H1 (cell line): ENCODE data around the gene MICALL1. TPM values are rescaled to one million over a fixed set of nuclear protein-coding genes. Genes with fewer than 3 reads are reported as not detected.

Source experiments
- CTCF ChIA-PET: fragments of 300-600 bp; sonication (Branson Sonifier 250); formaldehyde crosslinking; loops from one replicate; lab custom pipeline; 2021; ENCODE audit not compliant: partially characterized antibody; lab: Charles Lee
- POLR2A ChIA-PET: fragments of 300-600 bp; sonication (Branson Sonifier 250); formaldehyde crosslinking; loops from one replicate; lab custom pipeline; 2021; ENCODE audit warnings: inconsistent platforms; ENCODE audit not compliant: partially characterized antibody; lab: Charles Lee
- DNase-seq, 2 experiments: peaks; one replicate each; pipeline versions ENCODE4 v3.0.0 to v3.0.0-alpha.2; 2010 to 2022; ENCODE audit warnings: low spot score in 2 of 2, low read depth in 1 of 2, mixed read lengths in 1 of 2
- FAIRE-seq: peaks from 2 replicates; lab custom pipeline; 2011; peaks lifted over from hg19 to GRCh38; lab: Jason Lieb, UNC
- H2AFZ ChIP-seq: 2 replicates; pipeline ENCODE4 v1.8.1; 2012; ENCODE audit warnings: low read length, inconsistent platforms
- H2AK5ac ChIP-seq: 2 replicates; pipeline ENCODE4 v1.6.1; 2013; ENCODE audit warnings: low read depth, low read length
- H2BK120ac ChIP-seq: replicated peaks from 2 replicates; pipeline ENCODE3; 2013; ENCODE audit warnings: low read depth, low read length, inconsistent platforms
- H2BK12ac ChIP-seq: 2 replicates; pipeline ENCODE4 v1.6.1; 2013; ENCODE audit warnings: low read depth, low read length
- H2BK15ac ChIP-seq: 2 replicates; pipeline ENCODE4 v1.6.1; 2013; ENCODE audit warnings: low read length
- H2BK20ac ChIP-seq: 2 replicates; pipeline ENCODE4 v1.6.1; 2013; ENCODE audit warnings: low read length
- H2BK5ac ChIP-seq: 2 replicates; pipeline ENCODE4 v1.6.1; 2013; ENCODE audit warnings: low read depth, low read length
- H3K14ac ChIP-seq: 2 replicates; pipeline ENCODE4 v1.6.1; 2013; ENCODE audit warnings: inconsistent platforms; ENCODE audit not compliant: insufficient read length
- H3K18ac ChIP-seq: 2 replicates; pipeline ENCODE4 v1.6.1; 2013; ENCODE audit warnings: low read length; ENCODE audit errors: extremely low read depth
- H3K23ac ChIP-seq: 2 replicates; pipeline ENCODE4 v1.6.1; 2013; ENCODE audit warnings: inconsistent platforms; ENCODE audit not compliant: insufficient read length
- H3K23me2 ChIP-seq: 2 replicates; pipeline ENCODE4 v1.6.1; 2013; ENCODE audit warnings: low read depth, low read length
- H3K27ac ChIP-seq: 2 replicates; pipeline ENCODE4 v1.6.1; 2011; ENCODE audit warnings: low read depth, low read length, inconsistent platforms
- H3K27me3 ChIP-seq, 4 experiments: replicated peaks in 1 of 4; 1 replicate in 1 of 4; 2 replicates in 3 of 4; pipeline versions ENCODE4 v1.6.1 to v1.8.1; 2011 to 2013; ENCODE audit warnings: low read length in 3 of 4, mild to moderate bottlenecking in 3 of 4, inconsistent platforms in 2 of 4, mixed read lengths in 2 of 4, moderate library complexity in 1 of 4; ENCODE audit not compliant: control insufficient read depth in 3 of 4, insufficient read depth in 3 of 4; ENCODE audit errors: extremely low read depth in 1 of 4
- H3K36me3 ChIP-seq, 4 experiments: 2 replicates each; pipeline versions ENCODE4 v1.6.1 to v1.8.1; 2011 to 2013; ENCODE audit warnings: mild to moderate bottlenecking in 4 of 4, low read length in 3 of 4, moderate library complexity in 2 of 4, control low read depth in 1 of 4, inconsistent platforms in 1 of 4; ENCODE audit not compliant: insufficient read depth in 4 of 4, control insufficient read depth in 2 of 4
- H3K4ac ChIP-seq: replicated peaks from 2 replicates; pipeline ENCODE3; 2013; ENCODE audit warnings: low read length, low read depth, mixed read lengths, inconsistent platforms; ENCODE audit not compliant: insufficient read length
- H3K4me1 ChIP-seq, 4 experiments: replicated peaks in 1 of 4; 1 replicate in 1 of 4; 2 replicates in 3 of 4; pipeline versions ENCODE4 v1.6.1 to v1.8.1; 2011 to 2013; ENCODE audit warnings: low read length in 3 of 4, inconsistent platforms in 2 of 4, mixed read lengths in 1 of 4; ENCODE audit not compliant: insufficient read depth in 4 of 4, control insufficient read depth in 3 of 4
- H3K4me2 ChIP-seq, 2 experiments: 2 replicates each; pipeline versions ENCODE4 v1.6.1 to v1.8.1; 2011 to 2013; ENCODE audit warnings: low read depth in 2 of 2, low read length in 2 of 2, control low read depth in 1 of 2, inconsistent platforms in 1 of 2, mild to moderate bottlenecking in 1 of 2; ENCODE audit not compliant: insufficient read depth in 1 of 2
- H3K4me3 ChIP-seq, 4 experiments: fragments of 200-600, 300-600 bp in 1 of 4; sonication (generic), shearing (Covaris generic), sonication (Bioruptor Twin) in 1 of 4; 2 replicates each; pipeline versions ENCODE4 v1.5.1 to v1.8.1; 2011 to 2016; ENCODE audit warnings: low read length in 4 of 4, low read depth in 3 of 4, control low read depth in 2 of 4, inconsistent platforms in 2 of 4, mild to moderate bottlenecking in 2 of 4, mixed read lengths in 1 of 4, moderate library complexity in 1 of 4; ENCODE audit not compliant: insufficient read depth in 2 of 4; ENCODE audit errors: extremely low read depth in 1 of 4
- H3K56ac ChIP-seq: replicated peaks from 2 replicates; pipeline ENCODE3; 2013; ENCODE audit warnings: low read depth, mild to moderate bottlenecking, mixed read lengths, low read length, inconsistent platforms; ENCODE audit not compliant: insufficient read length
- H3K79me1 ChIP-seq: 2 replicates; pipeline ENCODE4 v1.6.1; 2013; ENCODE audit warnings: low read depth, low read length, control low read depth
- H3K79me2 ChIP-seq, 2 experiments: 2 replicates each; pipeline versions ENCODE4 v1.6.1 to v1.8.1; 2012 to 2013; ENCODE audit warnings: low read length in 2 of 2, mild to moderate bottlenecking in 2 of 2, inconsistent platforms in 1 of 2; ENCODE audit not compliant: insufficient read depth in 2 of 2, control insufficient read depth in 1 of 2
- H3K9ac ChIP-seq, 4 experiments: replicated peaks in 1 of 4; 1 replicate in 1 of 4; 2 replicates in 3 of 4; pipeline versions ENCODE4 v1.6.1 to v1.8.1; 2011 to 2013; ENCODE audit warnings: low read depth in 3 of 4, low read length in 3 of 4, control low read depth in 2 of 4, mild to moderate bottlenecking in 2 of 4, moderate library complexity in 2 of 4, inconsistent platforms in 1 of 4; ENCODE audit errors: extremely low read depth in 1 of 4
- H3K9me3 ChIP-seq, 2 experiments: 2 replicates each; pipeline versions ENCODE4 v1.6.1 to v1.8.1; 2012 to 2013; ENCODE audit warnings: mild to moderate bottlenecking in 2 of 2, moderate library complexity in 2 of 2, control low read depth in 1 of 2, inconsistent platforms in 1 of 2, low read depth in 1 of 2, low read length in 1 of 2, mixed read lengths in 1 of 2; ENCODE audit not compliant: insufficient read depth in 2 of 2
- H4K20me1 ChIP-seq, 2 experiments: replicated peaks in 1 of 2; 2 replicates each; pipeline versions ENCODE3 to v1.8.1; 2011 to 2013; ENCODE audit warnings: inconsistent platforms in 2 of 2, low read length in 2 of 2, mild to moderate bottlenecking in 1 of 2; ENCODE audit not compliant: insufficient read depth in 2 of 2, control insufficient read depth in 1 of 2
- H4K5ac ChIP-seq: 2 replicates; pipeline ENCODE4 v1.6.1; 2013; ENCODE audit warnings: low read length, low read depth, mixed read lengths, inconsistent platforms; ENCODE audit not compliant: insufficient read length
- H4K8ac ChIP-seq: 2 replicates; pipeline ENCODE4 v1.8.0; 2013; ENCODE audit warnings: mild to moderate bottlenecking, moderate library complexity, low read length, inconsistent platforms; ENCODE audit not compliant: insufficient read depth; ENCODE audit errors: extremely low read depth
- H4K91ac ChIP-seq: replicated peaks from 2 replicates; pipeline ENCODE3; 2013; ENCODE audit warnings: low read length, mixed read lengths, inconsistent platforms; ENCODE audit not compliant: insufficient read length
- BRCA1 ChIP-seq: IDR thresholded peaks from 2 replicates; pipeline ENCODE4 v1.6.1; 2012; ENCODE audit warnings: low read depth, low read length, improper control_type of control experiment
- HDAC2 ChIP-seq, 2 experiments: fragments of 300-600 bp in 1 of 2; sonication (generic) in 1 of 2; IDR thresholded peaks; 2 replicates each; pipeline ENCODE4 v1.6.1; 2011 to 2012; ENCODE audit warnings: low read depth in 2 of 2, low read length in 2 of 2, mild to moderate bottlenecking in 2 of 2, moderate library complexity in 2 of 2, borderline replicate concordance in 1 of 2, inconsistent platforms in 1 of 2
- JUN ChIP-seq: IDR thresholded peaks from 2 replicates; pipeline ENCODE4 v1.6.1; 2011; ENCODE audit warnings: low read depth, mild to moderate bottlenecking, improper control_type of control experiment, low read length
- JUND ChIP-seq: IDR thresholded peaks from 2 replicates; pipeline ENCODE4 v1.6.1; 2011; ENCODE audit warnings: mild to moderate bottlenecking, improper control_type of control experiment, low read length
- KDM1A ChIP-seq: fragments of 200-600, 300-600 bp; sonication (generic); IDR thresholded peaks from 2 replicates; pipeline ENCODE4 v1.7.1; 2016; ENCODE audit warnings: mild to moderate bottlenecking, low read length, borderline replicate concordance
- PHF8 ChIP-seq: fragments of 200-600 bp; sonication (generic); conservative IDR thresholded peaks from 2 replicates; pipeline ENCODE4 v1.7.1; 2012; ENCODE audit warnings: low read depth, mild to moderate bottlenecking, inconsistent platforms, low read length, moderate library complexity
- POU5F1 ChIP-seq: IDR thresholded peaks from 2 replicates; pipeline ENCODE4 v1.6.1; 2011; ENCODE audit warnings: low read depth, mild to moderate bottlenecking, low read length, moderate library complexity
- RNF2 ChIP-seq: fragments of 200-900, 300-1000 bp; sonication (generic); IDR thresholded peaks from 2 replicates; pipeline ENCODE4 v1.7.1; 2016; ENCODE audit warnings: borderline replicate concordance, low read depth, mild to moderate bottlenecking, antibody characterized with exemption, low read length; ENCODE audit not compliant: poor library complexity, severe bottlenecking; ENCODE audit errors: missing control alignments
- RXRA ChIP-seq: IDR thresholded peaks from 2 replicates; pipeline ENCODE4 v1.6.1; 2011; ENCODE audit warnings: low read depth, mild to moderate bottlenecking, low read length, moderate library complexity; ENCODE audit not compliant: insufficient read depth
- SIRT6 ChIP-seq: IDR thresholded peaks from one replicate; pipeline ENCODE4 v1.7.1; 2012; ENCODE audit warnings: low read length, inconsistent platforms
- SRF ChIP-seq: IDR thresholded peaks from 2 replicates; pipeline ENCODE4 v1.6.1; 2011; ENCODE audit warnings: mild to moderate bottlenecking, low read depth, low read length, moderate library complexity
- YY1 ChIP-seq: IDR thresholded peaks from 2 replicates; pipeline ENCODE4 v1.6.1; 2011; ENCODE audit warnings: low read depth, mild to moderate bottlenecking, low read length
- WGBS, 2 experiments: shearing (Covaris generic) in 1 of 2; methylation state at CpG; one replicate each; pipeline versions ENCODE4 v1.1.6 to v1.1.7; 2013 to 2015; ENCODE audit warnings: low lambda C conversion rate in 2 of 2, mixed read lengths in 2 of 2, inconsistent platforms in 1 of 2, low coverage in 1 of 2, missing lambda C conversion rate in 1 of 2; ENCODE audit not compliant: insufficient replicate concordance in 2 of 2, insufficient coverage in 1 of 2, insufficient read length in 1 of 2; ENCODE audit errors: extremely low coverage in 1 of 2, missing lambda C conversion rate in 1 of 2; 5-methylcytosine and 5-hydroxymethylcytosine counted together
- polyA plus RNA-seq, 7 experiments: library from polyadenylated mRNA; depleted of rRNA in 3 of 7; stranded (reverse) in 5 of 7; unstranded in 2 of 7; fragments of >200 nt in 5 of 7; fragments of 200-250 nt in 2 of 7; gene quantifications; 1 replicate in 5 of 7; 2 replicates in 1 of 7; 4 replicates in 1 of 7; pipeline versions ENCODE4 v1.2.1 to v1.2.3, GENCODE V29; 2011 to 2013; ENCODE audit warnings: missing spikeins in 2 of 7, mixed read lengths in 2 of 7
- total RNA-seq: library from RNA; stranded (reverse); fragmentation: NEBNext Ultra II Directional; extraction: Animal tissue kit (Norgen Biotek cat#: 25700); gene quantifications from 2 replicates; pipeline ENCODE4 v1.2.1, GENCODE V29; 2021

Gene MICALL1
- total and polyA plus RNA-seq, 2 of the 8 experiments (the other 6 are each of a cell fraction or from before 2014, with no cell fraction given): 17.7 to 32.1 TPM

GRCh38 chr22:37862570-37863325 is 43.3 kb upstream of the MICALL1 start:
- peaks cover 0 to 10% of the 10 kb centered on the region in 2 experiments; a peak in 1 of 4 replicates for H3K79me2 ChIP-seq
- no peak overlapping the region for H4K8ac ChIP-seq
- no peak overlapping the region for H2BK15ac ChIP-seq
- no peaks in the 10 kb centered on the region for H3K27me3 ChIP-seq
- no peak overlapping the region for H3K4me2 ChIP-seq
- POLR2A ChIA-PET: interaction anchor here (0.6 to 8.8 kb wide), 26 partner anchors 9 to 381 kb away, joined by 3 to 86 read pairs (median 4); partner anchors contain the start of genes ANKRD54, EIF3L, GALR3 and GCAT
- H3K56ac ChIP-seq: no peak overlapping the region
- peaks cover 2% of the 10 kb centered on the region for H3K79me1 ChIP-seq
- CTCF ChIA-PET: interaction anchor here (0.6 to 5.1 kb wide), 51 partner anchors 9 to 1324 kb away, joined by 3 to 80 read pairs (median 4); partner anchors contain the start of genes ANKRD54, C22orf23, GALR3 and GCAT
- H3K14ac ChIP-seq: no peak overlapping the region
- no peak for DNase-seq
- H3K23me2 ChIP-seq: no peaks in the 10 kb centered on the region
- 96% methylated on average over 7 of the region's 7 CpGs; no CpG with 5 or more reads in 1 of the 2 experiments for whole genome bisulfite sequencing, 2 experiments
- peaks cover 42 to 92% (median 74%) of the 10 kb centered on the region in 4 experiments for H3K36me3 ChIP-seq
- H3K9ac ChIP-seq: no peak overlapping the region
- no peak overlapping the region for H3K4ac ChIP-seq
- peaks cover 4 to 9% of the 10 kb centered on the region in 2 experiments for H4K20me1 ChIP-seq
- H2BK12ac ChIP-seq: no peak overlapping the region
- H3K18ac ChIP-seq: no peak overlapping the region
- no peaks in the 10 kb centered on the region for H3K9me3 ChIP-seq
- no peak overlapping the region for H3K23ac ChIP-seq
- H3K27ac ChIP-seq: 0 out of 2 replicates have a peak overlapping the region, but pooled peaks have one; percentile 22
- H2BK20ac ChIP-seq: no peak overlapping the region
- H3K4me1 ChIP-seq: no peaks in the 10 kb centered on the region
- no peak overlapping the region for H2BK120ac ChIP-seq
- H4K91ac ChIP-seq: no peak overlapping the region
- no peak overlapping the region for H2AFZ ChIP-seq
- H2BK5ac ChIP-seq: no peak overlapping the region
- H4K5ac ChIP-seq: no peak overlapping the region
- no peak overlapping the region for H2AK5ac ChIP-seq
- no peak for FAIRE-seq
- no peak overlapping the region for H3K4me3 ChIP-seq
- TF ChIP-seq KDM1A (no peak), POU5F1 (no peak), RNF2 (no peak), HDAC2 (IDR thresholded peaks at IDR 0.05; ENCODE audit: borderline replicate concordance in 1 of 2, low read depth in 2 of 2, low read length in 2 of 2) (no peak), RXRA (no peak), JUN (no peak), JUND (no peak), SRF (no peak), SIRT6 (no peak), BRCA1 (no peak), YY1 (no peak), PHF8 (no peak)
